Retina (tissue), 1 donor: Measurements from ENCODE around the gene ADAMTS12.

Experiments used
- DNase-seq: peaks from one replicate; pipeline ENCODE4 v3.0.0-alpha.2; 2016

The ADAMTS12 gene

GRCh38 chr5:33842456-33842855 is 49.3 kb downstream of the ADAMTS12 start:
- DNase-seq = no peak

- DNase-seq = no peak
Measured at GRCh38 chr5:33841891-33842290, 49.9 kb downstream of the ADAMTS12 start.

GRCh38 chr5:33840927-33841547 is 50.8 kb downstream of the ADAMTS12 start:
- DNase-seq = no peak

- no peak for DNase-seq
Measured at GRCh38 chr5:33837301-33837700, 54.5 kb downstream of the ADAMTS12 start.

- DNase-seq = no peak
Measured at GRCh38 chr5:33834334-33834733, 57.5 kb downstream of the ADAMTS12 start.

GRCh38 chr5:33833237-33833575 is 58.6 kb downstream of the ADAMTS12 start:
- no peak for DNase-seq

- DNase-seq = no peak
Measured at GRCh38 chr5:33832404-33833236, 59.2 kb downstream of the ADAMTS12 start.

- DNase-seq = no peak
Measured at GRCh38 chr5:33831041-33831440, 60.7 kb downstream of the ADAMTS12 start.

- no peak for DNase-seq
Measured at GRCh38 chr5:33829430-33829829, 62.4 kb downstream of the ADAMTS12 start.

- DNase-seq = no peak
Measured at GRCh38 chr5:33828626-33829308, 63.0 kb downstream of the ADAMTS12 start.

- DNase-seq = no peak
Measured at GRCh38 chr5:33827885-33828284, 63.9 kb downstream of the ADAMTS12 start.

GRCh38 chr5:33827018-33827707 is 64.6 kb downstream of the ADAMTS12 start:
- DNase-seq = no peak

- DNase-seq = no peak
Measured at GRCh38 chr5:33824516-33825195, 67.1 kb downstream of the ADAMTS12 start.

- no peak for DNase-seq
Measured at GRCh38 chr5:33817301-33817700, 74.5 kb downstream of the ADAMTS12 start.

- no peak for DNase-seq
Measured at GRCh38 chr5:33816791-33817190, 75.0 kb downstream of the ADAMTS12 start.

- DNase-seq = no peak
Measured at GRCh38 chr5:33812746-33813145, 79.0 kb downstream of the ADAMTS12 start.

GRCh38 chr5:33810491-33811120 is 81.2 kb downstream of the ADAMTS12 start:
- no peak for DNase-seq

- DNase-seq = no peak
Measured at GRCh38 chr5:33809936-33810335, 81.9 kb downstream of the ADAMTS12 start.

GRCh38 chr5:33808699-33809098 is 83.1 kb downstream of the ADAMTS12 start:
- DNase-seq = no peak

- DNase-seq = no peak
Measured at GRCh38 chr5:33807771-33808170, 84.0 kb downstream of the ADAMTS12 start.

- no peak for DNase-seq
Measured at GRCh38 chr5:33806738-33807442, 84.9 kb downstream of the ADAMTS12 start.

- no peak for DNase-seq
Measured at GRCh38 chr5:33801292-33801691, 90.5 kb downstream of the ADAMTS12 start.
